Small intestine (tissue), 7 donors: ENCODE measurements around the gene METTL18. TPM values are rescaled to one million over a fixed set of nuclear protein-coding genes. Genes with fewer than 3 reads are reported as not detected.

Experiments
- DNase-seq, 2 donors: peaks; one replicate each; pipeline versions ENCODE4 v3.0.0 to v3.0.0-alpha.2; 2013
- FAIRE-seq: peaks from 2 replicates; lab custom pipeline; 2012; peaks lifted over from hg19 to GRCh38; lab: Jason Lieb, UNC
- H3K27ac ChIP-seq, 3 donors: one replicate each; pipeline ENCODE4 v1.5.1; 2013; ENCODE audit warnings: low read length in 2 of 3, mild to moderate bottlenecking in 2 of 3, control low read depth in 1 of 3, inconsistent platforms in 1 of 3, low read depth in 1 of 3, moderate library complexity in 1 of 3
- H3K27me3 ChIP-seq, 3 donors: one replicate each; pipeline ENCODE4 v1.6.1; 2013; ENCODE audit warnings: low read length in 3 of 3, inconsistent platforms in 1 of 3; ENCODE audit not compliant: control insufficient read depth in 3 of 3, insufficient read depth in 3 of 3
- H3K36me3 ChIP-seq, 3 donors: one replicate each; pipeline ENCODE4 v1.6.1; 2013; ENCODE audit warnings: low read length in 3 of 3, inconsistent platforms in 1 of 3, low read depth in 1 of 3, mild to moderate bottlenecking in 1 of 3, moderate library complexity in 1 of 3; ENCODE audit not compliant: control insufficient read depth in 3 of 3, insufficient read depth in 2 of 3
- H3K4me1 ChIP-seq, 3 donors: one replicate each; pipeline ENCODE4 v1.6.1; 2013; ENCODE audit warnings: low read length in 2 of 3, inconsistent platforms in 1 of 3, low read depth in 1 of 3, mild to moderate bottlenecking in 1 of 3, moderate library complexity in 1 of 3; ENCODE audit not compliant: control insufficient read depth in 3 of 3, insufficient read depth in 2 of 3
- H3K4me3 ChIP-seq, 3 donors: one replicate each; pipeline ENCODE4 v1.5.1; 2013; ENCODE audit warnings: low read length in 3 of 3, control low read depth in 1 of 3, inconsistent platforms in 1 of 3, low read depth in 1 of 3, mild to moderate bottlenecking in 1 of 3, moderate library complexity in 1 of 3
- H3K9me3 ChIP-seq, 2 donors: one replicate each; pipeline ENCODE4 v1.6.1; 2013; ENCODE audit warnings: low read depth in 1 of 2, low read length in 1 of 2; ENCODE audit not compliant: control insufficient read depth in 2 of 2, insufficient read depth in 1 of 2
- WGBS, 3 donors: extraction: QIAGEN DNeasy Blood & Tissue Kit; methylation state at CpG; one replicate each; pipeline ENCODE4 v1.1.7; 2013; 5-methylcytosine and 5-hydroxymethylcytosine counted together
- polyA plus RNA-seq, 4 donors: library from polyadenylated mRNA; stranded (reverse) in 3 of 4; unstranded in 1 of 4; fragments of 200-250 nt in 3 of 4; fragments of 120-200 nt in 1 of 4; gene quantifications; one replicate each; pipeline versions ENCODE4 v1.2.1 to v1.2.3, GENCODE V29; 2013
- donor health status: healthy with polysubstance abuse.
- donor health status: control.
- donor health status: control.
- donor health status: Bipolar disorder and iron deficiency.
- donor health status: healthy.

The METTL18 gene
- polyA plus RNA-seq, 4 donors, result 6.5 to 10.7 (median 7.5) TPM

- FAIRE-seq (no peak), DNase-seq (no peak)
- Histone ChIP-seq H3K27ac (no peak overlapping the region), H3K4me3 (no peak overlapping the region), H3K27me3 (peaks cover 0 to 10% (median 8%) of the 10 kb centered on the region in 3 donors), H3K9me3 (no peaks in the 10 kb centered on the region), H3K36me3 (no peaks in the 10 kb centered on the region), H3K4me1 (no peaks in the 10 kb centered on the region)
- WGBS, 3 donors, result 73 to 85% (median 84%) methylated on average over 3 of the region's 3 CpGs
Measured at GRCh38 chr1:169782596-169782995, 12.1 kb downstream of the METTL18 start.

GRCh38 chr1:169779970-169780369, 14.7 kb downstream of the METTL18 start:
- H3K9me3 ChIP-seq, result no peaks in the 10 kb centered on the region
- no peak overlapping the region for H3K27ac ChIP-seq
- no peaks in the 10 kb centered on the region for H3K4me1 ChIP-seq
- FAIRE-seq (no peak), DNase-seq (no peak)
- 50 to 73% (median 63%) methylated on average over 4 of the region's 4 CpGs for WGBS, 3 donors
- peaks cover 0 to 6% (median 5%) of the 10 kb centered on the region in 3 donors for H3K27me3 ChIP-seq
- no peaks in the 10 kb centered on the region for H3K36me3 ChIP-seq
- H3K4me3 ChIP-seq, result no peak overlapping the region

GRCh38 chr1:169779150-169779549, 15.6 kb downstream of the METTL18 start:
- H3K9me3 ChIP-seq, result no peaks in the 10 kb centered on the region
- H3K4me3 ChIP-seq, result no peak overlapping the region
- H3K36me3 ChIP-seq, result no peaks in the 10 kb centered on the region
- FAIRE-seq (no peak), DNase-seq (no peak)
- H3K27ac ChIP-seq, result no peak overlapping the region
- H3K27me3 ChIP-seq, result peaks cover 0 to 4% (median 4%) of the 10 kb centered on the region in 3 donors
- H3K4me1 ChIP-seq, result no peaks in the 10 kb centered on the region

- Histone ChIP-seq H3K27ac (no peak overlapping the region), H3K36me3 (no peaks in the 10 kb centered on the region), H3K9me3 (no peaks in the 10 kb centered on the region), H3K27me3 (no peaks in the 10 kb centered on the region), H3K4me3 (no peak overlapping the region), H3K4me1 (no peaks in the 10 kb centered on the region)
- no peak for FAIRE-seq
- WGBS, 3 donors, result 65 to 82% (median 72%) methylated on average over 3 of the region's 3 CpGs
- no peak for DNase-seq
Measured at GRCh38 chr1:169776440-169776839, 18.3 kb downstream of the METTL18 start.

GRCh38 chr1:169768161-169768560, 26.5 kb downstream of the METTL18 start:
- Histone ChIP-seq H3K27me3 (peaks cover 0 to 3% (median 0%) of the 10 kb centered on the region in 3 donors), H3K27ac (no peak overlapping the region), H3K9me3 (no peaks in the 10 kb centered on the region), H3K4me3 (no peak overlapping the region), H3K4me1 (peaks cover 0 to 4% (median 0%) of the 10 kb centered on the region in 3 donors), H3K36me3 (no peaks in the 10 kb centered on the region)
- no peak for FAIRE-seq
- 51 to 86% (median 78%) methylated on average over 2 of the region's 2 CpGs for WGBS, 3 donors
- DNase-seq, result no peak

GRCh38 chr1:169765580-169766331, 29.0 kb downstream of the METTL18 start:
- Histone ChIP-seq H3K36me3 (no peaks in the 10 kb centered on the region), H3K4me1 (peaks cover 0 to 7% (median 3%) of the 10 kb centered on the region in 3 donors), H3K4me3 (no peak overlapping the region), H3K9me3 (no peaks in the 10 kb centered on the region), H3K27ac (no peak overlapping the region), H3K27me3 (peaks cover 0 to 3% (median 0%) of the 10 kb centered on the region in 3 donors)
- DNase-seq, result peak in 1 of 2 donors; percentile 3
- 59 to 64% (median 64%) methylated on average over 7 of the region's 7 CpGs for WGBS, 3 donors
- no peak for FAIRE-seq

GRCh38 chr1:169764919-169765318, 29.8 kb downstream of the METTL18 start:
- peaks cover 0 to 3% (median 0%) of the 10 kb centered on the region in 3 donors for H3K27me3 ChIP-seq
- FAIRE-seq (no peak), DNase-seq (no peak)
- H3K27ac ChIP-seq, result no peak overlapping the region
- H3K36me3 ChIP-seq, result no peaks in the 10 kb centered on the region
- no peaks in the 10 kb centered on the region for H3K9me3 ChIP-seq
- H3K4me1 ChIP-seq, result peaks cover 0 to 7% (median 3%) of the 10 kb centered on the region in 3 donors
- WGBS, 3 donors, result 44 to 78% (median 74%) methylated on average over 1 of the region's 1 CpG
- H3K4me3 ChIP-seq, result no peak overlapping the region

- H3K9me3 ChIP-seq, result peaks cover 0 to 7% of the 10 kb centered on the region in 2 donors
- peak; percentile 21 to 33 for DNase-seq
- no peak overlapping the region for H3K27ac ChIP-seq
- H3K27me3 ChIP-seq, result peaks cover 0 to 3% (median 0%) of the 10 kb centered on the region in 3 donors
- no peak overlapping the region for H3K4me3 ChIP-seq
- WGBS, 3 donors, result 8 to 61% (median 37%) methylated on average over 1 of the region's 1 CpG
- no peak for FAIRE-seq
- no peaks in the 10 kb centered on the region for H3K36me3 ChIP-seq
- peaks cover 0 to 7% (median 3%) of the 10 kb centered on the region in 3 donors for H3K4me1 ChIP-seq
Measured at GRCh38 chr1:169762699-169763098, 32.0 kb downstream of the METTL18 start.
